Mesothelial cell of epicardium (in vitro differentiated cells): ENCODE results near the gene AUTS2. TPM values are rescaled to one million over a fixed set of nuclear protein-coding genes. Genes with fewer than 3 reads are reported as not detected.
A peak's percentile ranks its signal among the peaks of the same experiment; 100 is the strongest.

Source experiments
- DNase-seq, 2 experiments: peaks; one replicate each; pipeline ENCODE4 v3.0.0; 2021; ENCODE audit warnings: low spot score in 2 of 2; ENCODE audit not compliant: unreplicated experiment in 2 of 2
- H3K27ac Mint-ChIP-seq: 2 replicates; pipeline ENCODE4 v1.8.0; 2021; ENCODE audit warnings: mixed read lengths
- H3K27me3 Mint-ChIP-seq: 2 replicates; pipeline ENCODE4 v1.8.0; 2021; ENCODE audit warnings: low read depth, mixed read lengths
- H3K36me3 Mint-ChIP-seq: 2 replicates; pipeline ENCODE4 v1.8.0; 2021; ENCODE audit warnings: mixed read lengths
- H3K4me1 Mint-ChIP-seq: 2 replicates; pipeline ENCODE4 v1.8.0; 2021; ENCODE audit warnings: mixed read lengths
- H3K4me3 Mint-ChIP-seq: 2 replicates; pipeline ENCODE4 v1.8.0; 2021; ENCODE audit warnings: mild to moderate bottlenecking, moderate library complexity, mixed read lengths
- H3K9me3 Mint-ChIP-seq: 2 replicates; pipeline ENCODE4 v1.8.0; 2021; ENCODE audit warnings: mixed read lengths
- CTCF ChIP-seq: fragments of 200-600 bp; sonication (generic); IDR thresholded peaks from one replicate; pipeline ENCODE4 v1.5.0; 2021; ENCODE audit warnings: antibody characterized with exemption; ENCODE audit not compliant: unreplicated experiment
- total RNA-seq: library from RNA; stranded (reverse); gene quantifications from 3 replicates; pipeline ENCODE4 v1.2.1, GENCODE V29; 2021

AUTS2 gene
- total RNA-seq, 1 donor from 2014 or later, result 135 TPM

GRCh38 chr7:70043015-70043538, 444.8 kb downstream of the AUTS2 start:
- Mint-ChIP-seq H3K4me1 (peaks cover 50% of the 10 kb centered on the region), H3K27ac (no peak overlapping the region), H3K36me3 (no peaks in the 10 kb centered on the region), H3K4me3 (no peak overlapping the region), H3K27me3 (no peaks in the 10 kb centered on the region), H3K9me3 (no peaks in the 10 kb centered on the region)
- no peak for TF ChIP-seq CTCF
- DNase-seq, result no peak

GRCh38 chr7:70044064-70044463, 445.8 kb downstream of the AUTS2 start:
- Mint-ChIP-seq H3K9me3 (no peaks in the 10 kb centered on the region), H3K4me1 (peaks cover 51% of the 10 kb centered on the region), H3K27me3 (no peaks in the 10 kb centered on the region), H3K27ac (no peak overlapping the region), H3K36me3 (no peaks in the 10 kb centered on the region), H3K4me3 (no peak overlapping the region)
- no peak for TF ChIP-seq CTCF
- DNase-seq, result no peak

- no peak for TF ChIP-seq CTCF
- no peaks in the 10 kb centered on the region for H3K36me3 Mint-ChIP-seq
- no peaks in the 10 kb centered on the region for H3K9me3 Mint-ChIP-seq
- no peaks in the 10 kb centered on the region for H3K27me3 Mint-ChIP-seq
- H3K4me3 Mint-ChIP-seq, result no peak overlapping the region
- H3K27ac Mint-ChIP-seq, result peak overlapping the region; percentile 17
- no peak for DNase-seq
- H3K4me1 Mint-ChIP-seq, result peaks cover 51% of the 10 kb centered on the region
Observed at GRCh38 chr7:70044525-70044924, 446.2 kb downstream of the AUTS2 start.

GRCh38 chr7:70044981-70045380, 446.7 kb downstream of the AUTS2 start:
- Mint-ChIP-seq H3K4me3 (no peak overlapping the region), H3K27me3 (no peaks in the 10 kb centered on the region), H3K9me3 (no peaks in the 10 kb centered on the region), H3K27ac (no peak overlapping the region), H3K4me1 (peaks cover 48% of the 10 kb centered on the region), H3K36me3 (no peaks in the 10 kb centered on the region)
- DNase-seq, result no peak
- TF ChIP-seq CTCF, result no peak

GRCh38 chr7:70047384-70047783, 449.1 kb downstream of the AUTS2 start:
- Mint-ChIP-seq H3K9me3 (no peaks in the 10 kb centered on the region), H3K27ac (no peak overlapping the region), H3K4me3 (no peak overlapping the region), H3K27me3 (no peaks in the 10 kb centered on the region), H3K36me3 (no peaks in the 10 kb centered on the region), H3K4me1 (peaks cover 35% of the 10 kb centered on the region)
- no peak for DNase-seq
- TF ChIP-seq CTCF, result no peak
